22Rv1 (cell line): ENCODE results near the gene TSPAN16.

Source experiments
- ZFX ChIP-seq: fragments of 450-650 bp; IDR thresholded peaks from 2 replicates; pipeline ENCODE4 v1.6.1; 2017; ENCODE audit warnings: antibody characterized with exemption, borderline replicate concordance
- TF ChIP-seq, protein P1 (sequence below): fragments of 450-650 bp; IDR thresholded peaks from 2 replicates; pipeline ENCODE4 v1.5.1; 2017; ENCODE audit warnings: mild to moderate bottlenecking

DNA sequence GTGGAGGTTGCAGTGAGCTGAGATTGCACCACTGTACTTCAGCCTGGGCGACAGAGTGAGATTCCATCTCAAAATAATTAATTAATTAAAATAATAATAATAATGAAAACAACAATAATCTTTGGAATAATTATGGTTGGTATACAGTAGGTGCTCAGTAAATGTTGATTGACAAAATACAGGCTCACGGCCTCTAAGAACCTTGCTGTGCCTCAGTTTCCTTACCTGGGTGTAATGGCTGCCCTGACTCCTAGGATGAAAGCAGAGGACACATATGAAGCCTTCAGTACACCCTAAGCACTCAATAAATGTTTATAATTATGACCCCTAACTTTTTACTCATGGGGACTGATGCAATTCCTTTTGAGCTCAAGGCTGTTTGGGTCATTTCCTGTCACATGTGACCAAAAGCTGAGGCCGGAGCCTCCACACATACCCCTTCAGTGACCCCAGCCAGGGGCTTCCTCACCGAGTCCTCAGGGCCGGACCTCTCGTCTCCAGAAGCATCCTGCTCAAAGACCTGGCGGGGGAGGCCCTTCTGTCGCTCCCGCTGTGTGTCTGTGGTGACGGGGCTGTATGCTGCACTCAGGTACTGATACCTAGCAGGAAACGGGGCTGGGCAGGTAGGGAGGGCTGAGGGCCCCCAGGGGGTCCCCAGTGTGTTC lies 44.2 kb upstream of the TSPAN16 start:
- TF ChIP-seq, protein P1, sequence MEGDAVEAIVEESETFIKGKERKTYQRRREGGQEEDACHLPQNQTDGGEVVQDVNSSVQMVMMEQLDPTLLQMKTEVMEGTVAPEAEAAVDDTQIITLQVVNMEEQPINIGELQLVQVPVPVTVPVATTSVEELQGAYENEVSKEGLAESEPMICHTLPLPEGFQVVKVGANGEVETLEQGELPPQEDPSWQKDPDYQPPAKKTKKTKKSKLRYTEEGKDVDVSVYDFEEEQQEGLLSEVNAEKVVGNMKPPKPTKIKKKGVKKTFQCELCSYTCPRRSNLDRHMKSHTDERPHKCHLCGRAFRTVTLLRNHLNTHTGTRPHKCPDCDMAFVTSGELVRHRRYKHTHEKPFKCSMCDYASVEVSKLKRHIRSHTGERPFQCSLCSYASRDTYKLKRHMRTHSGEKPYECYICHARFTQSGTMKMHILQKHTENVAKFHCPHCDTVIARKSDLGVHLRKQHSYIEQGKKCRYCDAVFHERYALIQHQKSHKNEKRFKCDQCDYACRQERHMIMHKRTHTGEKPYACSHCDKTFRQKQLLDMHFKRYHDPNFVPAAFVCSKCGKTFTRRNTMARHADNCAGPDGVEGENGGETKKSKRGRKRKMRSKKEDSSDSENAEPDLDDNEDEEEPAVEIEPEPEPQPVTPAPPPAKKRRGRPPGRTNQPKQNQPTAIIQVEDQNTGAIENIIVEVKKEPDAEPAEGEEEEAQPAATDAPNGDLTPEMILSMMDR = no peak
- TF ChIP-seq ZFX = no peak
